Activated CD4-positive, alpha-beta T cell treated with anti-CD3 and anti-CD28 coated beads, Interleukin-2, amount 50 U/mL, for 24 hours (primary cell): ENCODE measurements around the gene CILP2.

ENCODE experiments used
- DNase-seq, 2 donors: peaks; one replicate each; pipeline ENCODE4 v3.0.0-alpha.2; 2020; ENCODE audit warnings: low read depth in 1 of 2, low spot score in 1 of 2

Gene CILP2

DNA sequence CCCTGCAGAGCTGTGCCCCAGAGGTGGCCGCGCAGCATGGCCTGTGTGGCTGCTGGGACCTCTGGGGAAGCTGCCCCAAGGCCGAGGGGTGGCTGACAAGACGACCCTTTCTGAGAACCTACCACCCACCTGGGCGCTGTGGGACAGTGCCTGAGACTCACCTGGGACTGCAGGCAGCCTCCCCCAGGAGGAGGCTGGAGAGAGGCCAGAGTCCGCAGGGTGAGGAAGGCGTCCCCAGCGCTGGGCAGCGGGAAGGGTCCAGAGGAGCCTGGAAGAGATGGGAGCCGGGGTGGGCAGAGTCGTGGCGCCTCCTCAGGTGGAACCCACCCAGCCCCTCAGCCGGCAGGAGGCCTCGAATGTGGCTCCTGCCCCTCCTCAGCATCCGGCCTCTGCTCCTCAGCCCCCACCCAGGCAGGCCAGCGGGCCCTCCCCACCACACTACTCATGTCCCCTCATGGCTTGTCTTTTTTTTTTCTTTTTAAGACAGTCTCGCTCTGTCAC is 25.3 kb downstream of the CILP2 start:
- DNase-seq: no peak

DNA sequence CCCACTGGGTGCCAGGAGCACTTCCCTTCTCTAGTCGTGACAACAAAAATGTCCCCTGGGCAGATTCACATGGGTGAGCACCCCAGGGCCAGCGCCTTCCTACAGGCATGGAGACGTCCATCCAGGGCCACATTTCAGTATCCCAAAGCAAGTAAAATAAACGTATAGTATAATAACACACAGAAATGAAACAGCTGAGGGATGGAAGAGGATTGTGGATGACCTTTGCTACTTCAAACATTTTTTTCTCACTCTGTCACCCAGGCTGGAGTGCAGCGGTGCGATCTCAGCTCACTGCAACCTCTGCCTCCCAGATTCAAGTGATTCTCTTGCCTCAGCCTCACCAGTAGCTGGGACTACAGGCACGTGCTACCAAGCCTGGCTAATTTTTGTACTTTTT is 28.2 kb downstream of the CILP2 start:
- DNase-seq: no peak

DNA sequence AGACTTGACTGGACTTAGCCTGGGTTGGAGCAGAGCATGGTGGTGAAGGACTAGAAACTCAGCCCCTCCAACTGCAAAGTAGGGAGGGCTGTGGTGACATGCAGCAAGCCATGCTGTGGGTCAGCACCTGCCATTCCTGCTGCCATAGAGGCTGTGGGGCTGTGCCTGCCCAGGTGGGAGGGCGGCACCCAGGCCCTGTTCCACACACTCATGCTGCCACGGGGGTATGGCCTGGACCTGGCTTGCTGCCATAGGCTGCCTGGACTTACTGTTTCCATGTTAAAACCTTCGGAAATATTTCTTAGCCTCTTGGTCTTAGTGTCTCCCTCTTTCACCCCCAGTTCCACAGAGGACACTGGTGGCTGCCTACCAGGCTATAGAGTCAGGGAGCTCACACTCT is 29.3 kb downstream of the CILP2 start:
- DNase-seq: no peak

DNA sequence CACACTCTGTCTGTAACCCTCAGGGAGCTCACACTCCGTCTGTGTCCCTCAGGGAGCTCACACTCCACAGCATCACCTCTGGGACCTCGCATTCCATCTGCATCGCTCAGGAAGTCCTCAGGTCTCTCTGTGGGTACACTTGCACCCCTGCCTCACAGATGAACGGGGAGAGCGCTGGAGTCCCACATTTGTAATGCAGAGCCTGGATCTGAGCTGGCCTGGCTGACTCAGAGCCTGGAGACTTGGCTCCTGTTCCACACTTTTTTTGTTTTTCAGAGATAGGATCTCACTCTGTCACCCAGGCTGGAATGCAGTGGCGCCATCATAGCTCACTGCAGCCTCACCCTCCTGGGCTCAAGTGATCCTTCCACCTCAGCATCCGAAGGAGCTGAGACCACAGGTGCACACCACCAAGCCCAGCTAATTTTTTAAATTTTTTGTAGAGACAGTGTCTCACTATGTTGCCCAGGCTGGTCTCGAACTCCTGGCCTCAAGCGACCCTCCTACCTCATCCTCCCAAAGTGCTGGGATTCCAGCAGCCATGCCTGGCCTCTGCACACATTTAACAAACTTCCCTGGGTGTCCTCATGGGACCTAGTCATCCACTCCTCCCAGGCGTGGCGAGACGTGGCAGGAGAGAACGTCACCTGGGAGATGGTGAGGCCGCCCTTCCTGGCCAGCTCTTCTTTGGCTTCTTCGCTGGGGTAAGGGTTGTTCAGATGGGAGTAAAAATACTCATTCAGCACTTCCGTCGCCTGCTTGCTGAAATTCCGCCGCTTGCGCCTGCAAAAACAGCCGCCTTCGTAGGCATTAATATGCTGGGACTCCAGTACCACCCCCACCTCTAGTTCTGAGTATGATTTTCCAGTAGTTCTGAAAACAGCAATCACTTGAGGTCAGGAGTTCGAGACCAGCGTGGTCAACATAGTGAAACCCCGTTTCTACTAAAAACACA is 31.0 kb downstream of the CILP2 start:
- no peak for DNase-seq

DNA sequence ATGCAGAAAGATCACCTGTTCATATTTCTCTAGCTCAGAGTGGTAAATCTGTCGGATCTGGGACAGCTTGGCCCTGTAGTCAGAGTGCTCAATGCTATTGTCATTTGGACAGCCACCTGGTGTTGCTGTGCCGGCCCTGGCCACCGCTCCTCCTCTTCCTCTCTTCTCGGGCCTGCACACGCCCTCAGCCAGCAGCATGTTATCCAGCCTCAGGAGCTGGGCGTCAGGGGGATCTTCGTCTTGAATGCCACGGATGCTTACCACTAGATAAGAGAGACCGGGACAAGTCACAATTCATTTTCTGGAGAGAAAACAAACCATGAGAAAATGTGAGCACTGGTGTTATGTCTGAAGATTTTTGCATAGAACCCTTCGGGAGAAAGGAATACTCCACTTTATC is 32.5 kb downstream of the CILP2 start:
- no peak for DNase-seq

DNA sequence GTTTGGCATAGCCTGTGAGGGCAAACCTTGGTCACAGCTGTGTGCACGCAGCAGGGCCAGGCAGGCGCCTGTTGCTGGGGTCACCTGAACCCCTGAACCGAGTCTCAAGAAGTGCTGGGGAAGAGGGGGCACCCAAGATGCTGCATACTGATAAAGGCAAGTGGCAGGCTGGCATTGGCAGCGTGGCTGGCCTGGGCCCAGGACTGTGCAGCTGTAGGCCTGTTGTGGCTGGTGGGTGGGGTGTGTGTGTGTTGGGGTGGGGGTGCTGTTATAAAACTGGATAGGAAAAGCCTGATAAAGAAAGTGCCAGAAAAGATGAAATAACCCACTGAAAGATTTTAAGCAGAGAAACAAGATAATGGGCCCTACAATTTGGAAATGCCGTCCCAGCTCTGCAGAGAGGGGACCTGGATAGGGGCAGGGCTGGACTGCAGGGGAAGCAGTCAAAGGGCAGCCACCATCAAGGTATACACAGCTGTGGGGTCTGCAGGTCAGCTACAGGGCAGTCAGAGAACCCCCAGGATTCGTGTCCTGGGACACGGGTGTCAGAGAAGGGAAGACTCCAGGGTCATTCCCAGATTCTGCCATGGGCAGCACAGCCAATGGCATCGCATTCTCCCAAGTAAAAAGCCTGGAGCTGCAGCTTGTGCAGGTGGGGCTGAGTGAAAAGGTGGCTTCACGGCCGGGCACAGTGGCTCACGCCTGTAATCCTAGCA is 33.2 kb downstream of the CILP2 start:
- DNase-seq: no peak

DNA sequence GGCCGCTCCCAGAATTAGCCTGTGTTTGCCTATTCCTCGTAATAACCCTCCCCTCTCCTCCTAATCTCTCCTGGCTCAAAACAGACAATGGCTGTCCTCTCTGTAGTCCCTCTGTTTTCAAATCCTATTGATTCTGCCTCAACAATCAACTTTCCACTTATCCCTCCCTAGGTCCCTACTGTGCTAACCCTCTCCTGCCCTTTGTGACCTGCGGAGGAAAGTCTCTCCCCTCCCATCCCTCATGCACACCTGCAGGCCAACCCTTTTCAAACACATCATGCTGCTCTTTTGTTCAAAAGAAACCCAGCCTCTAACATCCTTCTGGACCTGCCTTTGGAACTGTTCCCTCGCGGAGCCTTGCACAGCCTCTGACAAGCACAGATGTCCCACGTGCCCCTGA is 37.3 kb downstream of the CILP2 start:
- DNase-seq: no peak

DNA sequence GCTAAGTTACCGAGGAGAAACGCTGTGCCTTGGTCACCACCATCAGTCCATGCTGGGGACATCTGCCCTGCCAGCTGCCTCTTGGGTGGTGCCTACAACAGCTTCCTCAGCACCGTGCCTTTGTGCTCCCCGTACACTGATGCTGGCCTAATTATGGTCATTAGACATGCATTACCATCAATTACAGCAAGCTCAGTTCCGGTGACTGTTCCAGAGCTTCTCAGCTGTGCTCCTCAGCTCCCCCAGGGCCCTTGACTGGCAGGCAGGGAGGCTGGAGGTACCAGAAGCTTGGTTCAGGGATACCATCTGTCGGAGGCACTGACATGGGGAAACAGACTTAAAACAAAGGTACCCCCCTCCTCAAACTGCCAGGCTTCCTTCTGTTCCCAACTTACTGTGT is 40.2 kb downstream of the CILP2 start:
- DNase-seq: no peak

DNA sequence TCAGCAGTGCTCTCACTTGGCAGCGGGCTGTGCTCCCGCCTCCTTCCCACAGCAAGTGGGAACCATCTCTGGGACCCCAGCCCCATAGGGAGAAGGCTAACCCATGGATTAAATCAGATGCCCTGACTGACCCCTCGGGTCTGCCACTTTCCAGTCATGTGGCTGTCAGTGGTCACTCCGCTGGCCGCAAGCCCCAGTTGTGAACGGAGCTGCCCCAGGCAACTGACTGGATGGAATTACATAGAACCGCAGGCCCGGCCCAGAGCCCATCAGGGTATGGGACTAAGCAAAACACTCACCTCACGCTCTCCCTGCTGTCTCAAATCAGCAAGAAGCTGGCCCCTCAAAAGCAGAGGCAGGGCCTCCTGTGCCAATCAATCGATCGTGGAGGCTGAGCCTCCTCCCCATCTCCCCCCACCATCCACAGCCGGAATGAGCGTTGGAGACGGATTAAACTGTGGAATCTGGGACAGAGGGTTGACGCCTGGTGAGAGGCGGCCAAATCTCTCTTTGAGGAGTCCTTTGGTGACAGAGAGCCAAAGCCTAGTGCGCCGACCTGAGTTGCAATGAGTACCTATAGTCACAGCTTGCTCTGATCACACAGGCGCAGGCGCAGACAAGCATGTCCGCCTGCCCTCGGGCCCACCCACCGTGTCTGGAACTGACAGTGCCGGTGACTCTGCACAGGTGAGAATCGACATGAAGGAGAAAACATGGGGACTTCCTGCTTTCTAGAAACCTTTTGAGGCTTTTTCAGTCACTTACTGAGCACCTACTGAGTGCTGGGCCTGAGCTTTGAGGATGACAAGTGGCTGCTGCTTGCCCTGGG is 41.7 kb downstream of the CILP2 start:
- DNase-seq: no peak

DNA sequence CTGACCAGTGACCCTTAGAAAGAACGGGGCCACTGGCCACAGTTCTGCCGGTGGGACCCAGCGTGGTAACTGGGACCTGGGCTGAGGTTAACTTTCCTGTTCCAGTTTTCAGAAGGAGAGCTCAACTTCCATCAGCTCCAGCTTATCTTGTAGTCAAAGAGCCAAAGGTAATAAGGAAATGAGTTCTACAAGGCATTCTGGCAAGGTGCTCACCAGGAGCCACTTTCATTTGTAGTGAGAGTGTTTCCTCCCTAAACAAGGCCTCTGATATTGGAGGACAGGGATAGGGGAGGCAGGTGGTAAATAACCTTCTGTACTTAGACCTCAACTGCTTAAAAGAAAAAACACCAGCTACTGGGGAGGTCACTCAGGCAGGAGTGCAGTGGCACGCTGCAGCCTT is 42.4 kb downstream of the CILP2 start:
- no peak for DNase-seq

DNA sequence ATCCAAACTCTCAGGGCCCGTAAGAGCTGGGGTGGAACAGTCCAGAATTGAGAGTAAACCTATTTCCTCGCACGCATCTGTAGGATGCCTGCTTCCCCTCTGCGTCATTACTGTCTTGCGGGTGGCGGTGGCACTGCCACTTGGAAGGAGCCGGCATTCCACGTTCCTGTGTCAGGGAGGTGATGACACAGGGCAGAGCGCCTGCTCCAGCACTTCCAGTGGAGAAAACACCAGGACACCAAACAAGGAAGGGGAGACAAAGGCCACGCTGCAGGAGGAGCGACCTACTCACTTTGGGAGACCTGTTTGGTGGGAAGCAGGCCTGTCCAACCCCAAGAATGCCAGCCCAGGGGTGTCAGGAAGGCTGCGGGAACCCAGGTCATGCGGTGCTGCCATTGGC is 43.3 kb downstream of the CILP2 start:
- no peak for DNase-seq

DNA sequence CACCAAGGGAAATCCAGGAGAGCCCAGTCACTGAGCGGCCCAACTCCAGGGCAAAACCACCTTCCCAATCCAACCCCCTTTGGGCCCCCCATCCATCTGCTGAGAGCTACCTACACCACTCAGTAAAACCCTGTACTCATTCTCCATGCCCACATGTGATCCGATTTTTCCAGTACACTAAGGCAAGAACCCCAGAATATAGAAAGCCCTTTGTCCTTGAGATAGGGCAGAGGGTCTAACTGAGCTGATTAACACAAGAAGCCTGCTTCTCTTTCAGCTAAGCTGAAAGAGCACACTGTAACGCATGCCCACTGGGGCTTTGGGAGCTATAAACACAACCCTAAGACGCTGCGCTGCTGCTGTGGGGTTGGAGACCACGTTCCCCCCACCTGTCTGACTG is 44.4 kb downstream of the CILP2 start:
- no peak for DNase-seq

DNA sequence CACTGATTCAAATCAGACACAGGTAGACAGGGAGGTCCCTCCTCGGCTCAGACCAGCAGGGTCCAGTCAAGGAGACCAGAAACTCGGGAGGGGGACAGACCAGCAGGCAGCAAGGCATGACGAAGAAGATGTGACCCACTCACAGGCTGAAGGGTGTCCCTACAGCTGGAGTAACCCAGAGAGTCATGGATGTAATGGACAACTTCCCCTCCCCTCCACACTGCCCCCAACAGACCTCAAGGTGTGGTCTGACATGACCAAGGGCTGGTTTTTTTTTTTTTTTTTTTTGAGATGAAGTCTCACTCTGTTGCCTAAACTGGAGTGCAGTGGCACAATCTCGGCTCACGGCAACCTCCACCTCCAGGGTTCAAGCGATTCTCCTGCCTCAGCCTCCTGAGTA is 46.3 kb downstream of the CILP2 start:
- no peak for DNase-seq

DNA sequence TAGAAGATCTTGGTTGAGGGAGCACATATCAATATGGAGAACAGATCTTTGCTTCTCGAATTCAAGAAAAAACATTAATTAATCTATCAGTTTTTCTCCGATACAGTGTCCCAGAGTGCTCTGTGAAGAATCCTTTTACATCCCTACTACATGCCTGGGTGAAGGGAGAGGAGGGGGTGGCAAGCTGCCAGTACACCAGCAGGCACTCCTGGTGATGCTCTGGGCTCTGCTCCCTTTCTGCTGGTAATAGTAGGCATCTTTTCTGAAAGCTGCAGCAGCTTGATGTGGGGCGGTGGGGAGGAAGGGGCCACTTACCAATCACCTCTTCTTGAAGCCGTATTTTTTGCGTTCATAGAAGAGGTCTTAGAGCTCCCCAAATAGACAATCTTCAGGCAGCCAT is 49.7 kb downstream of the CILP2 start:
- DNase-seq: no peak

DNA sequence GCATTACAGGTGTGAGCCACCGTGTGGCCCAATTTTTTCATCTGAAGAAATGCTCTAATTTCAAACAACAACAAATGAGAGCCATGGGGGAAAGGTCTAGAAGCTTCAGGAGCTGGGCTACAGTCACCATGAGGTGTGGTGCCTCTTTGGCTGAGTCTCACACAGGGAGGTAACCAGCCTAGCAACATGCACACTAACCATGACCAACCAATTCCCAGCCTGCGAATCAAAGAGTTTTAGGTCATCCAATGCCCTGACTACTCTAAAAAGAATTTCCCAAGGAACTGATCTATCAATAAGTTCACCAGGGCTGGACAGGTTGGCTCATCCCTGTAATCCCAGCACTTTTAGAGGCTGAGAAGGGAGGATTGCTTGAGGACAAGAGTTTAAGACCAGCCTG is 50.5 kb downstream of the CILP2 start:
- DNase-seq: no peak

DNA sequence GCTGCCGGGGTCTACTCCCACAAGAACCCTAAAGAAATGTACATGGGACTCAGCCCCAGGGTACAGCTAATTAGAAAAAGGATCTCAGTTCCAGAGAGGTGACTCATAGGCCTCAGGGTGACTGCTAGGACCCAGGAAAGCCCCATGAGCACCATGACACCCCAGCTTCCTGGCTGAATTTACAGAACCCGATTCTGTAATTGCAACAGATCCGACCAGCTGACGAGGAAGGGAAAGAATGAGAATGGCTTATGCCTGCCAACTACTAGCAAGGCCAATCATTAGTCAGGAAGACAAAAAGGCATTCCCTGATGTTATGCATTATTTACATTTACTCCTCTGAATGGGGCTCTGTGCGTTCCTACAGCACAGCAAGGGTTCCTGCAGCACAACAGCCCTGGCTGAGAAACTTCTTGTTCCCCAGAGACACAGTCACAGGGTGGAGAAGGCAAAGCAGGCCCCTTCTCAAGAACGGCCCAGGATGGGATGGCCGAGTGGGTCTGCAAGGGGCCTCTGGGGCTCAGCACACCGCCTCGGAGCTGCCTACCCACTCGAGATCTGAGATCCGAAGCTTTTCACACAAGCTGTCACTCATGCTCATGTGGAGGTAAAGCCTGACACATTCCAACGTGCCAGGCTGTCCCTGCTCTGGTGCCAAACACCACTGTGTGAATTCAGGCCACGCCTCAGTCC is 53.2 kb downstream of the CILP2 start:
- peak in 1 of 2 donors; percentile 64 for DNase-seq

DNA sequence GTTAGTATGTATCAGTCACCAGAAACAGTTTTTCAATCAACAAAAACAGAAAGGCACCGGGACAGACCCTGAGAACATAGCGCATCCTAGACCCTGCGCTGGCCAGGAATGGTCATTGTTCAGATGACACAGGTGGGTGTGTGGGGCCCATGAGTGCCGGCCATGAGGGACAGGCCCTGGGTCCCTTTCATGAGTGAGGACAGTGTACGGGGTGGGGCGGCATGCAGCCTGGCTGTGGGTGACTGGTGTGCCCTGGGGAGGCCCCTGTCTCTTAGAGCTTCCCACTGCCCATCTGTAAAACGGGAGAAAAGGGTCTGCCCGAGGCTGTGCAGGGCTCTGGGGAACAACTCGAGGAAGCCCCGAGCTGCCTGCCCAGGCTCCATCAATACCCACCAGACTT is 54.6 kb downstream of the CILP2 start:
- no peak for DNase-seq

DNA sequence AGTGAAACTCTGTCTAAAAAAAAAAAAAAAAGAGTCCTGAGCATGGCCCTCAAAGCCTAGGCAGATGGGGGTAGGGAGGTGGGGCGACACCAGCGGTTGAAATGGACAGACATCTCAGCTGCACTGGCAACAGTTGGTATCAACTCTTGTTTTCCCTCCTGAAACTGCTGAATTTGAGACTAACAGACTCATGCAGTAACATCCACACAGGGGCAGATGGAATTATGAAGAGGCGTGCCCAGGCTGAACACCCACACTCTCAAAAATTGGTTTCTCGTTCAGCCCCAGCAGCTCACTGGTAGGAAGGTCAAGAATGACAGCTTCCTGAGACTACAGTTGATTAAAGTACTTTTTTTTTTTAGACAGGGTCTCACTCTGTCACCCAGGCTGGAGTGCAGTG is 56.3 kb downstream of the CILP2 start:
- no peak for DNase-seq

DNA sequence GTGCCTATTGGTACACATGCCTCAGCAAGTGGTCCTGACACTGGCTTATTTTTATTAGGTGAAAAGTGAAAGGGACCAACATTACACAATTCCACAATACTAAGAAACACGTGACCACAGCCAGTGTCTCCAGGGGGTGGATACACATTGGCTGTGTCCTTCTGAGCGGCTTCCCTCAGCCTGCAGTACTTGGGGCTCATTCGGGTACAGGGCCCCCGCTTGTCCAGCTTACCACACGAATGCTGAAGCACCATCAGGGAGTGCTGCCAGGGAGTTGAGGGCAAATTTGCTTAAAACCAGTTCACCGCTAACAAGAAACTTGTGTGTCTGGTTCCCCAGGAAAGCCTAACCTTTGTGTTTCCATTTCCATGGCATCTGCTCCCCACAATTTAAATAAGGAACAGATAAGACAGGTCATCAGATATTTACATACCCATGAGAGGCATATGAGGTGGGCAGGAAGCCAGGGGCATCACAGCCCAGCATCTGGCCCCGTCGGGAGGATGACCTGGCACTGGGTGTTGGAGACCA is 57.2 kb downstream of the CILP2 start:
- DNase-seq: no peak
